ENCODE data around the gene FBH1. TPM values are rescaled to one million over a fixed set of nuclear protein-coding genes. Genes with fewer than 3 reads are reported as not detected.
"Not testable (repeated sequence)": the region's sequence is repeated elsewhere in the genome, so short reads cannot be mapped to it uniquely, and the experiment has no call there.

Gene FBH1
- polyA plus RNA-seq, 1 donor, result 70.5 TPM

- Histone ChIP-seq H3K36me3 (ENCODE audit: control insufficient read depth, insufficient read depth, low read length) (peaks cover 26% of the 10 kb centered on the region), H3K4me3 (ENCODE audit: low read length) (no peak overlapping the region), H3K27ac (ENCODE audit: low read length) (no peak overlapping the region), H3K9me3 (ENCODE audit: control insufficient read depth, low read depth, low read length) (no peaks in the 10 kb centered on the region), H3K4me1 (ENCODE audit: control insufficient read depth, insufficient read depth, low read length) (no peaks in the 10 kb centered on the region), H3K27me3 (ENCODE audit: control insufficient read depth, insufficient read depth, low read length) (no peaks in the 10 kb centered on the region)
- DNase-seq, result peak; percentile 37 to 56
- 53% methylated on average over 4 of the region's 9 CpGs for WGBS (ENCODE audit: insufficient coverage, low lambda C conversion rate)
Observed at GRCh38 chr10:5873515-5873995, 16.5 kb upstream of the FBH1 start.

DNA sequence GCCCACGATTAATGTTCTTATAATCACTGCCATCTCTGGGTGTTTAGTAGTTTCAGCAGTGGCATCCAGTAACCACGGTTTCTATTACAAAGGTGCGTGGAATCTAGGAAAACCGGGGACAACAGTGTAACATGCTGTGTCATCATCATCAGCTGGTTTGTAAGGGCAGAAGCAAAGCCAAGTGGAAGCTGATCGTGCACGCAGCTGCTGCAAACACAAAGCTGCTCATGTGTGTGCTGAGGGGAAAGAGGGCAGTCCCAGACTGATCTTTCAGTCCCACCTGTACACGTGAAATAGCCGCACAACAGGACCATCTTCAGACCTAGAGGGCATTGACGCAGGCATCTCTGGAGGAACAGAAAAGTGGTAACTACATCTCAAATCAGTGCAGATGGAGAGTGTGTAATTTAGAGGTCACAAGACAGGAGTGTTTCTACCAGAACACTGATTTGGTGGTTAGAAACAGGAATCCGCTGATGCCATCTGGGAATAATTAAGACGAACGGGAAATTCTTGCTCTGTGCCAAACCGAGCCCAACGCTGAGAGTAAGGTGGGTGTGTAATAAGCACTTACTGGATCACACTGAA, 13.8 kb upstream of the FBH1 start:
- H3K9me3 ChIP-seq (ENCODE audit: control insufficient read depth, low read depth, low read length), result no peaks in the 10 kb centered on the region
- H3K4me1 ChIP-seq (ENCODE audit: control insufficient read depth, insufficient read depth, low read length), result no peaks in the 10 kb centered on the region
- no peak for DNase-seq
- no peak overlapping the region for H3K4me3 ChIP-seq (ENCODE audit: low read length)
- WGBS (ENCODE audit: insufficient coverage, low lambda C conversion rate), result 70% methylated on average over 5 of the region's 14 CpGs
- H3K27me3 ChIP-seq (ENCODE audit: control insufficient read depth, insufficient read depth, low read length), result no peaks in the 10 kb centered on the region
- no peak overlapping the region for H3K27ac ChIP-seq (ENCODE audit: low read length)
- H3K36me3 ChIP-seq (ENCODE audit: control insufficient read depth, insufficient read depth, low read length), result peaks cover 40% of the 10 kb centered on the region

- H3K27me3 ChIP-seq (ENCODE audit: control insufficient read depth, insufficient read depth, low read length); H3K4me3 ChIP-seq (ENCODE audit: low read length); H3K4me1 ChIP-seq (ENCODE audit: control insufficient read depth, insufficient read depth, low read length); H3K9me3 ChIP-seq (ENCODE audit: control insufficient read depth, low read depth, low read length); H3K27ac ChIP-seq (ENCODE audit: low read length); DNase-seq: not testable (repeated sequence)
- peaks cover 45% of the 10 kb centered on the region for H3K36me3 ChIP-seq (ENCODE audit: control insufficient read depth, insufficient read depth, low read length)
- no CpG with 5 or more reads among the region's 7 CpGs for WGBS (ENCODE audit: insufficient coverage, low lambda C conversion rate)
Observed at GRCh38 chr10:5877041-5877440, 13.0 kb upstream of the FBH1 start.

DNA sequence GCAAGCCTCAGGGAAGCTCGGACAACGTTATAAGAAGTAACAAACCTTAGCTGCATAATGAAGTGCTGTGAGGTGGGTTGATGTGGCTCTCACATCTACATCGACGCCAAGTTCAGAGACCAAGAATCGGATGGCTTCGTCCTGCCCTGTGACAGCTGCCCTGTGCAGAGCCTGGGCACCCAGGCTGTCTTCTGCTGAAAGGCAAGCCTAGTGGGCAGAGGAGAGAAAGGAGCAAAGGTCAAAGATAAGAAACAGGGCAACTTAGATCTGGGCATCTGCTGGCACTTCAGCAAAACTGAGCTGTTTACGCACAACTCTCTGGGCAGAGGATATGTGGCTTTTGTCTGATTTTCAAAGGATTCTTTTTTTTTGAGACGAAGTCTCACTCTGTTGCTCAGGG, 7.1 kb upstream of the FBH1 start:
- no CpG with 5 or more reads among the region's 8 CpGs for WGBS (ENCODE audit: insufficient coverage, low lambda C conversion rate)
- Histone ChIP-seq H3K27ac (ENCODE audit: low read length) (no peak overlapping the region), H3K27me3 (ENCODE audit: control insufficient read depth, insufficient read depth, low read length) (no peaks in the 10 kb centered on the region), H3K36me3 (ENCODE audit: control insufficient read depth, insufficient read depth, low read length) (peaks cover 58% of the 10 kb centered on the region), H3K9me3 (ENCODE audit: control insufficient read depth, low read depth, low read length) (no peaks in the 10 kb centered on the region), H3K4me1 (ENCODE audit: control insufficient read depth, insufficient read depth, low read length) (peaks cover 4% of the 10 kb centered on the region), H3K4me3 (ENCODE audit: low read length) (no peak overlapping the region)
- DNase-seq, result no peak

- Histone ChIP-seq H3K4me3 (ENCODE audit: low read length) (no peak overlapping the region), H3K27ac (ENCODE audit: low read length) (no peak overlapping the region), H3K9me3 (ENCODE audit: control insufficient read depth, low read depth, low read length) (no peaks in the 10 kb centered on the region), H3K4me1 (ENCODE audit: control insufficient read depth, insufficient read depth, low read length) (peaks cover 13% of the 10 kb centered on the region), H3K27me3 (ENCODE audit: control insufficient read depth, insufficient read depth, low read length) (no peaks in the 10 kb centered on the region), H3K36me3 (ENCODE audit: control insufficient read depth, insufficient read depth, low read length) (peaks cover 40% of the 10 kb centered on the region)
- 42% methylated on average over 5 of the region's 5 CpGs for WGBS (ENCODE audit: insufficient coverage, low lambda C conversion rate)
- no peak for DNase-seq
Observed at GRCh38 chr10:5885619-5886018, 4.4 kb upstream of the FBH1 start.

- H3K4me3 ChIP-seq (ENCODE audit: low read length), result no peak overlapping the region
- no peaks in the 10 kb centered on the region for H3K27me3 ChIP-seq (ENCODE audit: control insufficient read depth, insufficient read depth, low read length)
- WGBS (ENCODE audit: insufficient coverage, low lambda C conversion rate), result no CpG with 5 or more reads among the region's 1 CpG
- no peak for DNase-seq
- H3K9me3 ChIP-seq (ENCODE audit: control insufficient read depth, low read depth, low read length), result no peaks in the 10 kb centered on the region
- peaks cover 21% of the 10 kb centered on the region for H3K4me1 ChIP-seq (ENCODE audit: control insufficient read depth, insufficient read depth, low read length)
- no peak overlapping the region for H3K27ac ChIP-seq (ENCODE audit: low read length)
- peaks cover 35% of the 10 kb centered on the region for H3K36me3 ChIP-seq (ENCODE audit: control insufficient read depth, insufficient read depth, low read length)
Observed at GRCh38 chr10:5887029-5887428, 3.0 kb upstream of the FBH1 start.

DNA sequence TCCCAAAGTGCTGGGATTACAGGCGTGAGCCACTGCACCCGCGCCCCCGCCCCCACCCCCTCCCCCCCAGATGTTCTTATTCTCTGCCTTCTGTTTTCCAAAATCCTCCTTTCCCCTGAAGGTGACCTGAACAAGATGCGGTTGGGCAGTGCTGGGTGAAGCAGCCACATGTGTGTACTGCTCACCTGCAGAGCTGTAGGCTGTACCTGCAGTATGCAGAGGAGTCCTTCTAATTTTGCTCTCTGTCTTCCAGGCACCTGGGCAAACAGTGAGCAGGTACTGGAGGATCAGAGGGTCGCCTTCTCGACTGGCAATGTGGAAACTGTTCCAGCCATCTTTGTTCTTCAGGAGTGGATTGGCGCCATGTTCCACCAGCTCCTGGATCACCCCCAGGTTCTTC, 2.4 kb upstream of the FBH1 start:
- no peak overlapping the region for H3K27ac ChIP-seq (ENCODE audit: low read length)
- WGBS (ENCODE audit: insufficient coverage, low lambda C conversion rate), result 90% methylated on average over 2 of the region's 8 CpGs

GRCh38 chr10:5888351-5888750, 1.7 kb upstream of the FBH1 start:
- H3K27ac ChIP-seq (ENCODE audit: low read length), result peak overlapping the region; percentile 49
- H3K4me3 ChIP-seq (ENCODE audit: low read length), result peak overlapping the region; percentile 67
- DNase-seq, result peak in 1 of 2 donors; percentile 44
- no peaks in the 10 kb centered on the region for H3K27me3 ChIP-seq (ENCODE audit: control insufficient read depth, insufficient read depth, low read length)
- WGBS (ENCODE audit: insufficient coverage, low lambda C conversion rate), result no CpG with 5 or more reads among the region's 10 CpGs
- peaks cover 24% of the 10 kb centered on the region for H3K36me3 ChIP-seq (ENCODE audit: control insufficient read depth, insufficient read depth, low read length)
- no peaks in the 10 kb centered on the region for H3K9me3 ChIP-seq (ENCODE audit: control insufficient read depth, low read depth, low read length)
- H3K4me1 ChIP-seq (ENCODE audit: control insufficient read depth, insufficient read depth, low read length), result peaks cover 22% of the 10 kb centered on the region

More for the DNA sequence above, 2.4 kb upstream of the FBH1 start:
- DNase-seq, result no peak
- H3K36me3 ChIP-seq (ENCODE audit: control insufficient read depth, insufficient read depth, low read length), result peaks cover 30% of the 10 kb centered on the region
- H3K4me3 ChIP-seq (ENCODE audit: low read length), result no peak overlapping the region
- H3K9me3 ChIP-seq (ENCODE audit: control insufficient read depth, low read depth, low read length), result no peaks in the 10 kb centered on the region
- no peaks in the 10 kb centered on the region for H3K27me3 ChIP-seq (ENCODE audit: control insufficient read depth, insufficient read depth, low read length)
- peaks cover 22% of the 10 kb centered on the region for H3K4me1 ChIP-seq (ENCODE audit: control insufficient read depth, insufficient read depth, low read length)

DNA sequence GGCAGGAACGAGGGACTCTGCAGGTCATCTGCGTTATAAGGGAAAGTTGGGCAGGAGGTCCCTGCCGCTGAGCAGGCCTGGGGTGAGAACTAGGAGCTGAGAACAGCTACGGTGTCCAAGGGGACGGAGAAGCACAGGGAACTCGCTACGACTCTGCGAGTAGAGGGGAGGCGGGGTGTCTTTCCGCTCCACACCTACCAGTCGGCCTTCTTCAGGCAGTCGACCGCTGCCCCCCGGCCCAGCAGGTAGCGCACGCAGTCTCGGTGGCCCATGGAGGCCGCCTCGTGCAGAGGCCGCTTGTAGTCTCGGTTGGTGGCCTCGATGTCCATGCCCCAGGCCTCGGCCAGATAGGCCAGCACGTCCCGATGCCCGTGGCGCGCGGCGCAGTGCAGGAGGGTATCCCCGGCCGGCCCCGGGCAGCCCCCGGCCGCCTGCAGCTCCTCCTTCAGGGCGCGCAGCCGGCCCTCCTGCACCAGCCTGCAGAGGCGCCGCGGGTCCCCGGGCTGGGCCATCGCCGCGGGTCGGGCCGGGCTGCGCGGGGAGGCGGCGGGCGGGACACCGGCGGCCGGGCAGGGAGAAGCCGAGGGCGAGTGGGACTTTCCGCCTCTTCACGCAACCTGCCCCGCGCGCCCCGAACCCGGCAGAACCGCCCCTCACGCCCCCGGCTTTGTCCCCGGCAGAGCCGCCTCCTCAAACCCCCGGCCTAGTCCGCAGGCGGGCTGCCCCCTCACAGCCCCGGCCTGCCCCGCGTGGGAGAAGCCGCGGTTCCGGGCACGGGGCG, 1.0 kb upstream of the FBH1 start:
- peaks cover 19% of the 10 kb centered on the region for H3K36me3 ChIP-seq (ENCODE audit: control insufficient read depth, insufficient read depth, low read length)
- no peaks in the 10 kb centered on the region for H3K9me3 ChIP-seq (ENCODE audit: control insufficient read depth, low read depth, low read length)
- no peaks in the 10 kb centered on the region for H3K27me3 ChIP-seq (ENCODE audit: control insufficient read depth, insufficient read depth, low read length)
- peak overlapping the region; percentile 79 for H3K27ac ChIP-seq (ENCODE audit: low read length)
- peak in 1 of 2 donors; percentile 60 for DNase-seq
- H3K4me3 ChIP-seq (ENCODE audit: low read length), result peak overlapping the region; percentile 93
- no CpG with 5 or more reads among the region's 80 CpGs for WGBS (ENCODE audit: insufficient coverage, low lambda C conversion rate)
- H3K4me1 ChIP-seq (ENCODE audit: control insufficient read depth, insufficient read depth, low read length), result peaks cover 22% of the 10 kb centered on the region

- peak in 1 of 2 donors; percentile 48 for DNase-seq
- Histone ChIP-seq H3K4me1 (ENCODE audit: control insufficient read depth, insufficient read depth, low read length) (peaks cover 22% of the 10 kb centered on the region), H3K36me3 (ENCODE audit: control insufficient read depth, insufficient read depth, low read length) (peaks cover 23% of the 10 kb centered on the region), H3K27ac (ENCODE audit: low read length) (peak overlapping the region; percentile 65), H3K9me3 (ENCODE audit: control insufficient read depth, low read depth, low read length) (no peaks in the 10 kb centered on the region), H3K4me3 (ENCODE audit: low read length) (peak overlapping the region; percentile 84), H3K27me3 (ENCODE audit: control insufficient read depth, insufficient read depth, low read length) (no peaks in the 10 kb centered on the region)
- no CpG with 5 or more reads among the region's 40 CpGs for WGBS (ENCODE audit: insufficient coverage, low lambda C conversion rate)
Observed at GRCh38 chr10:5890452-5890915, 441 bp downstream of the FBH1 start.
